ENCODE data around the gene UPP2. TPM values are rescaled to one million over a fixed set of nuclear protein-coding genes. Genes with fewer than 3 reads are reported as not detected.

Gene UPP2
- polyA plus RNA-seq, 2 of the 4 experiments (the other 2 are of a cell fraction), result not detected

DNA sequence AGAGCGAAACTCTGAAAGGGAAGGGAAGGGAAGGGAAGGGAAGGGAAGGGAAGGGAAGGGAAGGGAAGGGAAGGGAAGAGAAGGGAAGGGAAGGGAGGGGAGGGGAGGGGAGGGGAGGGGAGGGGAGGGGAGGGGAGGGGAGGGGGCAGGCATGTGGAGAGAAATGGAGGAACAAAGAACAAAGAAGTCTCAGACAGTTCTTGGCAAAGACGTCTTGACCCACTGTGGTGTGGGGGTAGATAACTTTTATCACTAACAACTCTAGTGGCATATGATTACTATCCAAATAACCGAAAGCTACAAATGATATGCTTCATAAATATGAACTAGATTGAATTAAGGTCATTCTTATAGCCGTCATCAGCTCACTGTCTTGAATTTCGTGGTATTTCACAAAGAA lies 3.2 kb downstream of the UPP2 start:
- H3K4me3 ChIP-seq, result no peak overlapping the region
- 66% methylated on average over 5 of the region's 5 CpGs for WGBS (ENCODE audit: missing lambda C conversion rate)
- no peak for TF ChIP-seq MAZ (IDR thresholded peaks at IDR 0.05; ENCODE audit: borderline replicate concordance, low read depth, low read length)
- TF ChIP-seq ZSCAN20 (CRISPR knock-in tag; IDR thresholded peaks at IDR 0.05), result no peak
- no peak for TF ChIP-seq SREBF2 (IDR thresholded peaks at IDR 0.05)
- no peak for TF ChIP-seq KDM5A (IDR thresholded peaks at IDR 0.05)
- TF ChIP-seq FOXS1 (CRISPR knock-in tag; IDR thresholded peaks at IDR 0.05), result no peak
- TF ChIP-seq NFE2L2 (conservative IDR thresholded peaks at IDR 0.05; ENCODE audit: low read length), result no peak
- TF ChIP-seq, protein P1, sequence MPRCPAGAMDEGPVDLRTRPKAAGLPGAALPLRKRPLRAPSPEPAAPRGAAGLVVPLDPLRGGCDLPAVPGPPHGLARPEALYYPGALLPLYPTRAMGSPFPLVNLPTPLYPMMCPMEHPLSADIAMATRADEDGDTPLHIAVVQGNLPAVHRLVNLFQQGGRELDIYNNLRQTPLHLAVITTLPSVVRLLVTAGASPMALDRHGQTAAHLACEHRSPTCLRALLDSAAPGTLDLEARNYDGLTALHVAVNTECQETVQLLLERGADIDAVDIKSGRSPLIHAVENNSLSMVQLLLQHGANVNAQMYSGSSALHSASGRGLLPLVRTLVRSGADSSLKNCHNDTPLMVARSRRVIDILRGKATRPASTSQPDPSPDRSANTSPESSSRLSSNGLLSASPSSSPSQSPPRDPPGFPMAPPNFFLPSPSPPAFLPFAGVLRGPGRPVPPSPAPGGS (IDR thresholded peaks at IDR 0.05), result no peak
- no peak for TF ChIP-seq RARB (CRISPR knock-in tag; IDR thresholded peaks at IDR 0.05)
- TF ChIP-seq CHD4 (IDR thresholded peaks at IDR 0.05; ENCODE audit: borderline replicate concordance), result no peak
- no peak for TF ChIP-seq HOXA7 (CRISPR knock-in tag; IDR thresholded peaks at IDR 0.05)
- no peak for TF ChIP-seq BHLHE40 (IDR thresholded peaks at IDR 0.05; ENCODE audit: low read depth, low read length)
- no peak for TF ChIP-seq JUN (IDR thresholded peaks at IDR 0.05)
- TF ChIP-seq RNF2 (IDR thresholded peaks at IDR 0.05; ENCODE audit: borderline replicate concordance, low read depth), result no peak
- no peak for TF ChIP-seq CHD2 (IDR thresholded peaks at IDR 0.05; ENCODE audit: low read length, partially characterized antibody)
- TF ChIP-seq, protein P2, sequence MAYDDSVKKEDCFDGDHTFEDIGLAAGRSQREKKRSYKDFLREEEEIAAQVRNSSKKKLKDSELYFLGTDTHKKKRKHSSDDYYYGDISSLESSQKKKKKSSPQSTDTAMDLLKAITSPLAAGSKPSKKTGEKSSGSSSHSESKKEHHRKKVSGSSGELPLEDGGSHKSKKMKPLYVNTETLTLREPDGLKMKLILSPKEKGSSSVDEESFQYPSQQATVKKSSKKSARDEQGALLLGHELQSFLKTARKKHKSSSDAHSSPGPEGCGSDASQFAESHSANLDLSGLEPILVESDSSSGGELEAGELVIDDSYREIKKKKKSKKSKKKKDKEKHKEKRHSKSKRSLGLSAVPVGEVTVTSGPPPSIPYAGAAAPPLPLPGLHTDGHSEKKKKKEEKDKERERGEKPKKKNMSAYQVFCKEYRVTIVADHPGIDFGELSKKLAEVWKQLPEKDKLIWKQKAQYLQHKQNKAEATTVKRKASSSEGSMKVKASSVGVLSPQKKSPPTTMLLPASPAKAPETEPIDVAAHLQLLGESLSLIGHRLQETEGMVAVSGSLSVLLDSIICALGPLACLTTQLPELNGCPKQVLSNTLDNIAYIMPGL (CRISPR knock-in tag; IDR thresholded peaks at IDR 0.05; ENCODE audit: borderline replicate concordance), result no peak
- TF ChIP-seq NPAS2 (CRISPR knock-in tag; IDR thresholded peaks at IDR 0.05; ENCODE audit: borderline replicate concordance), result no peak
- no peak for TF ChIP-seq POLR2AphosphoS2 (conservative IDR thresholded peaks at IDR 0.05; ENCODE audit: low read length)
- POLR2A ChIA-PET, result no interaction called here
- H3K9me3 ChIP-seq, result no peaks in the 10 kb centered on the region
- no peak overlapping the region for H3K27ac ChIP-seq
- DNase-seq (ENCODE audit: low read depth in 1 of 2, low spot score in 1 of 2), result no peak
- no peak for ATAC-seq
- no peak overlapping the region for H3K4me2 ChIP-seq
- CTCF ChIA-PET, result no interaction called here
- H3K4me1 ChIP-seq, result peaks cover 2% of the 10 kb centered on the region; the same call in 2 of the 3 replicates
- no peak for FAIRE-seq

DNA sequence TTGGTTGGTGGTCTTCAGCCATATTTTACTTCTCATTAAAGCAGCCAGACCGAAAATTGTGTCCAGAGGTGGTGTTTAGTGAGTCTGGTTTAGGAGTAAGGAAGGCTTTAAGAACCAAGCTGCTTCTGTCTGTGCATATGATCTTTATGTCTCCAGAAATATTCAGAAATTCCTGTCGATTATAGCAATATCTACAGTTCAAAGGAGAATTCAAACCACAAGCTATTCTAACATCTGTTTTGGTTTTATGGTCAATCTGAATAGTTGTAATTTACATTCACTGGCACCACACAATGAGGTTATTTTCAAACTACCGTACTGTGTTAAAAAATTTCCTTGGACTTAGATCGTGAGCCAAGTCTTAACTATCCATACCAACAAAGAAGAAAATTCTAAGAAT lies 11.3 kb downstream of the UPP2 start:
- POLR2A ChIA-PET, result interaction anchor here (0.5 kb wide), 1 partner anchor 140 kb away, joined by 3 read pairs; no protein-coding TSS in a partner anchor
- Histone ChIP-seq H3K4me2 (no peak overlapping the region), H3K4me1 (no peaks in the 10 kb centered on the region), H3K9me3 (no peaks in the 10 kb centered on the region), H3K27ac (no peak overlapping the region), H3K4me3 (no peak overlapping the region)
- FAIRE-seq (no peak), DNase-seq (ENCODE audit: low read depth in 1 of 2, low spot score in 1 of 2) (no peak), ATAC-seq (no peak)
- CTCF ChIA-PET, result interaction anchor here (0.5 kb wide), 1 partner anchor 810 kb away, joined by 4 read pairs; no protein-coding TSS in a partner anchor
- WGBS (ENCODE audit: missing lambda C conversion rate), result 65% methylated on average over 4 of the region's 4 CpGs
- TF ChIP-seq ESRRA (IDR thresholded peaks at IDR 0.05; ENCODE audit: borderline replicate concordance, low read length), result no peak
- TF ChIP-seq ZC3H11A (IDR thresholded peaks at IDR 0.05), result no peak
- no peak for TF ChIP-seq MYC (IDR thresholded peaks at IDR 0.05; ENCODE audit: borderline replicate concordance, low read length)
- TF ChIP-seq, protein P3, sequence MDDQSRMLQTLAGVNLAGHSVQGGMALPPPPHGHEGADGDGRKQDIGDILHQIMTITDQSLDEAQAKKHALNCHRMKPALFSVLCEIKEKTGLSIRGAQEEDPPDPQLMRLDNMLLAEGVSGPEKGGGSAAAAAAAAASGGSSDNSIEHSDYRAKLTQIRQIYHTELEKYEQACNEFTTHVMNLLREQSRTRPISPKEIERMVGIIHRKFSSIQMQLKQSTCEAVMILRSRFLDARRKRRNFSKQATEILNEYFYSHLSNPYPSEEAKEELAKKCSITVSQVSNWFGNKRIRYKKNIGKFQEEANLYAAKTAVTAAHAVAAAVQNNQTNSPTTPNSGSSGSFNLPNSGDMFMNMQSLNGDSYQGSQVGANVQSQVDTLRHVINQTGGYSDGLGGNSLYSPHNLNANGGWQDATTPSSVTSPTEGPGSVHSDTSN (IDR thresholded peaks at IDR 0.05), result no peak
- TF ChIP-seq, protein P1 (IDR thresholded peaks at IDR 0.05), result no peak
- TF ChIP-seq, protein P4, sequence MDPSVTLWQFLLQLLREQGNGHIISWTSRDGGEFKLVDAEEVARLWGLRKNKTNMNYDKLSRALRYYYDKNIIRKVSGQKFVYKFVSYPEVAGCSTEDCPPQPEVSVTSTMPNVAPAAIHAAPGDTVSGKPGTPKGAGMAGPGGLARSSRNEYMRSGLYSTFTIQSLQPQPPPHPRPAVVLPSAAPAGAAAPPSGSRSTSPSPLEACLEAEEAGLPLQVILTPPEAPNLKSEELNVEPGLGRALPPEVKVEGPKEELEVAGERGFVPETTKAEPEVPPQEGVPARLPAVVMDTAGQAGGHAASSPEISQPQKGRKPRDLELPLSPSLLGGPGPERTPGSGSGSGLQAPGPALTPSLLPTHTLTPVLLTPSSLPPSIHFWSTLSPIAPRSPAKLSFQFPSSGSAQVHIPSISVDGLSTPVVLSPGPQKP (IDR thresholded peaks at IDR 0.05; ENCODE audit: low read depth, low read length), result no peak
- TF ChIP-seq PHF8 (IDR thresholded peaks at IDR 0.05; ENCODE audit: borderline replicate concordance, low read depth), result no peak
- no peak for TF ChIP-seq NFE2L2 (conservative IDR thresholded peaks at IDR 0.05; ENCODE audit: low read length)
- TF ChIP-seq, protein P2 (CRISPR knock-in tag; IDR thresholded peaks at IDR 0.05; ENCODE audit: borderline replicate concordance), result no peak
- TF ChIP-seq EP300 (IDR thresholded peaks at IDR 0.05), result no peak
- TF ChIP-seq EHF (CRISPR knock-in tag; IDR thresholded peaks at IDR 0.05), result no peak
- no peak for TF ChIP-seq TP53 (CRISPR knock-in tag; IDR thresholded peaks at IDR 0.05)
- TF ChIP-seq EHMT2 (IDR thresholded peaks at IDR 0.05; ENCODE audit: low read depth), result no peak
- TF ChIP-seq KDM1A (IDR thresholded peaks at IDR 0.05; ENCODE audit: low read depth), result no peak
- TF ChIP-seq ZNF302 (CRISPR knock-in tag; IDR thresholded peaks at IDR 0.05), result no peak
- no peak for TF ChIP-seq JUN (IDR thresholded peaks at IDR 0.05)
- no peak for TF ChIP-seq RARB (CRISPR knock-in tag; IDR thresholded peaks at IDR 0.05)
- TF ChIP-seq CEBPB (IDR thresholded peaks at IDR 0.05), result no peak

All from A549 (cell line).